H1 (cell line): Measurements from ENCODE around the gene MID1. TPM values are rescaled to one million over a fixed set of nuclear protein-coding genes. Genes with fewer than 3 reads are reported as not detected.

Source experiments
- CTCF ChIA-PET: fragments of 300-600 bp; sonication (Branson Sonifier 250); formaldehyde crosslinking; loops from one replicate; lab custom pipeline; 2021; ENCODE audit not compliant: partially characterized antibody; lab: Charles Lee
- POLR2A ChIA-PET: fragments of 300-600 bp; sonication (Branson Sonifier 250); formaldehyde crosslinking; loops from one replicate; lab custom pipeline; 2021; ENCODE audit warnings: inconsistent platforms; ENCODE audit not compliant: partially characterized antibody; lab: Charles Lee
- DNase-seq, 2 experiments: peaks; one replicate each; pipeline versions ENCODE4 v3.0.0 to v3.0.0-alpha.2; 2010 to 2022; ENCODE audit warnings: low spot score in 2 of 2, low read depth in 1 of 2, mixed read lengths in 1 of 2
- FAIRE-seq: peaks from 2 replicates; lab custom pipeline; 2011; peaks lifted over from hg19 to GRCh38; lab: Jason Lieb, UNC
- H2AFZ ChIP-seq: 2 replicates; pipeline ENCODE4 v1.8.1; 2012; ENCODE audit warnings: low read length, inconsistent platforms
- H2AK5ac ChIP-seq: 2 replicates; pipeline ENCODE4 v1.6.1; 2013; ENCODE audit warnings: low read depth, low read length
- H2BK120ac ChIP-seq: replicated peaks from 2 replicates; pipeline ENCODE3; 2013; ENCODE audit warnings: low read depth, low read length, inconsistent platforms
- H2BK12ac ChIP-seq: 2 replicates; pipeline ENCODE4 v1.6.1; 2013; ENCODE audit warnings: low read depth, low read length
- H2BK15ac ChIP-seq: 2 replicates; pipeline ENCODE4 v1.6.1; 2013; ENCODE audit warnings: low read length
- H2BK20ac ChIP-seq: 2 replicates; pipeline ENCODE4 v1.6.1; 2013; ENCODE audit warnings: low read length
- H2BK5ac ChIP-seq: 2 replicates; pipeline ENCODE4 v1.6.1; 2013; ENCODE audit warnings: low read depth, low read length
- H3K14ac ChIP-seq: 2 replicates; pipeline ENCODE4 v1.6.1; 2013; ENCODE audit warnings: inconsistent platforms; ENCODE audit not compliant: insufficient read length
- H3K18ac ChIP-seq: 2 replicates; pipeline ENCODE4 v1.6.1; 2013; ENCODE audit warnings: low read length; ENCODE audit errors: extremely low read depth
- H3K23ac ChIP-seq: 2 replicates; pipeline ENCODE4 v1.6.1; 2013; ENCODE audit warnings: inconsistent platforms; ENCODE audit not compliant: insufficient read length
- H3K23me2 ChIP-seq: 2 replicates; pipeline ENCODE4 v1.6.1; 2013; ENCODE audit warnings: low read depth, low read length
- H3K27ac ChIP-seq: 2 replicates; pipeline ENCODE4 v1.6.1; 2011; ENCODE audit warnings: low read depth, low read length, inconsistent platforms
- H3K27me3 ChIP-seq, 4 experiments: replicated peaks in 1 of 4; 1 replicate in 1 of 4; 2 replicates in 3 of 4; pipeline versions ENCODE4 v1.6.1 to v1.8.1; 2011 to 2013; ENCODE audit warnings: low read length in 3 of 4, mild to moderate bottlenecking in 3 of 4, inconsistent platforms in 2 of 4, mixed read lengths in 2 of 4, moderate library complexity in 1 of 4; ENCODE audit not compliant: control insufficient read depth in 3 of 4, insufficient read depth in 3 of 4; ENCODE audit errors: extremely low read depth in 1 of 4
- H3K36me3 ChIP-seq, 4 experiments: 2 replicates each; pipeline versions ENCODE4 v1.6.1 to v1.8.1; 2011 to 2013; ENCODE audit warnings: mild to moderate bottlenecking in 4 of 4, low read length in 3 of 4, moderate library complexity in 2 of 4, control low read depth in 1 of 4, inconsistent platforms in 1 of 4; ENCODE audit not compliant: insufficient read depth in 4 of 4, control insufficient read depth in 2 of 4
- H3K4ac ChIP-seq: replicated peaks from 2 replicates; pipeline ENCODE3; 2013; ENCODE audit warnings: low read length, low read depth, mixed read lengths, inconsistent platforms; ENCODE audit not compliant: insufficient read length
- H3K4me1 ChIP-seq, 4 experiments: replicated peaks in 1 of 4; 1 replicate in 1 of 4; 2 replicates in 3 of 4; pipeline versions ENCODE4 v1.6.1 to v1.8.1; 2011 to 2013; ENCODE audit warnings: low read length in 3 of 4, inconsistent platforms in 2 of 4, mixed read lengths in 1 of 4; ENCODE audit not compliant: insufficient read depth in 4 of 4, control insufficient read depth in 3 of 4
- H3K4me2 ChIP-seq, 2 experiments: 2 replicates each; pipeline versions ENCODE4 v1.6.1 to v1.8.1; 2011 to 2013; ENCODE audit warnings: low read depth in 2 of 2, low read length in 2 of 2, control low read depth in 1 of 2, inconsistent platforms in 1 of 2, mild to moderate bottlenecking in 1 of 2; ENCODE audit not compliant: insufficient read depth in 1 of 2
- H3K4me3 ChIP-seq, 4 experiments: fragments of 200-600, 300-600 bp in 1 of 4; sonication (generic), shearing (Covaris generic), sonication (Bioruptor Twin) in 1 of 4; 2 replicates each; pipeline versions ENCODE4 v1.5.1 to v1.8.1; 2011 to 2016; ENCODE audit warnings: low read length in 4 of 4, low read depth in 3 of 4, control low read depth in 2 of 4, inconsistent platforms in 2 of 4, mild to moderate bottlenecking in 2 of 4, mixed read lengths in 1 of 4, moderate library complexity in 1 of 4; ENCODE audit not compliant: insufficient read depth in 2 of 4; ENCODE audit errors: extremely low read depth in 1 of 4
- H3K56ac ChIP-seq: replicated peaks from 2 replicates; pipeline ENCODE3; 2013; ENCODE audit warnings: low read depth, mild to moderate bottlenecking, mixed read lengths, low read length, inconsistent platforms; ENCODE audit not compliant: insufficient read length
- H3K79me1 ChIP-seq: 2 replicates; pipeline ENCODE4 v1.6.1; 2013; ENCODE audit warnings: low read depth, low read length, control low read depth
- H3K79me2 ChIP-seq, 2 experiments: 2 replicates each; pipeline versions ENCODE4 v1.6.1 to v1.8.1; 2012 to 2013; ENCODE audit warnings: low read length in 2 of 2, mild to moderate bottlenecking in 2 of 2, inconsistent platforms in 1 of 2; ENCODE audit not compliant: insufficient read depth in 2 of 2, control insufficient read depth in 1 of 2
- H3K9ac ChIP-seq, 4 experiments: replicated peaks in 1 of 4; 1 replicate in 1 of 4; 2 replicates in 3 of 4; pipeline versions ENCODE4 v1.6.1 to v1.8.1; 2011 to 2013; ENCODE audit warnings: low read depth in 3 of 4, low read length in 3 of 4, control low read depth in 2 of 4, mild to moderate bottlenecking in 2 of 4, moderate library complexity in 2 of 4, inconsistent platforms in 1 of 4; ENCODE audit errors: extremely low read depth in 1 of 4
- H3K9me3 ChIP-seq, 2 experiments: 2 replicates each; pipeline versions ENCODE4 v1.6.1 to v1.8.1; 2012 to 2013; ENCODE audit warnings: mild to moderate bottlenecking in 2 of 2, moderate library complexity in 2 of 2, control low read depth in 1 of 2, inconsistent platforms in 1 of 2, low read depth in 1 of 2, low read length in 1 of 2, mixed read lengths in 1 of 2; ENCODE audit not compliant: insufficient read depth in 2 of 2
- H4K20me1 ChIP-seq, 2 experiments: replicated peaks in 1 of 2; 2 replicates each; pipeline versions ENCODE3 to v1.8.1; 2011 to 2013; ENCODE audit warnings: inconsistent platforms in 2 of 2, low read length in 2 of 2, mild to moderate bottlenecking in 1 of 2; ENCODE audit not compliant: insufficient read depth in 2 of 2, control insufficient read depth in 1 of 2
- H4K5ac ChIP-seq: 2 replicates; pipeline ENCODE4 v1.6.1; 2013; ENCODE audit warnings: low read length, low read depth, mixed read lengths, inconsistent platforms; ENCODE audit not compliant: insufficient read length
- H4K8ac ChIP-seq: 2 replicates; pipeline ENCODE4 v1.8.0; 2013; ENCODE audit warnings: mild to moderate bottlenecking, moderate library complexity, low read length, inconsistent platforms; ENCODE audit not compliant: insufficient read depth; ENCODE audit errors: extremely low read depth
- H4K91ac ChIP-seq: replicated peaks from 2 replicates; pipeline ENCODE3; 2013; ENCODE audit warnings: low read length, mixed read lengths, inconsistent platforms; ENCODE audit not compliant: insufficient read length
- CTBP2 ChIP-seq: IDR thresholded peaks from 2 replicates; pipeline ENCODE4 v1.7.0; 2011; ENCODE audit warnings: borderline replicate concordance, mild to moderate bottlenecking, moderate library complexity, mixed read lengths, low read length; ENCODE audit not compliant: insufficient read depth, insufficient read length
- CTCF ChIP-seq, 3 experiments: IDR thresholded peaks; 1 replicate in 2 of 3; 2 replicates in 1 of 3; pipeline versions ENCODE4 v1.5.1 to v1.6.1; 2011; ENCODE audit warnings: low read length in 3 of 3, mild to moderate bottlenecking in 3 of 3, inconsistent platforms in 2 of 3, low read depth in 1 of 3, moderate library complexity in 1 of 3; ENCODE audit not compliant: insufficient read depth in 1 of 3; ENCODE audit errors: control extremely low read depth in 1 of 3
- EGR1 ChIP-seq: IDR thresholded peaks from 2 replicates; pipeline ENCODE4 v1.6.1; 2011; ENCODE audit warnings: low read depth, low read length, borderline replicate concordance
- EP300 ChIP-seq, 2 experiments: IDR thresholded peaks; 1 replicate in 1 of 2; 2 replicates in 1 of 2; pipeline ENCODE4 v1.6.1; 2011 to 2012; ENCODE audit warnings: low read depth in 2 of 2, low read length in 2 of 2, mild to moderate bottlenecking in 2 of 2, borderline replicate concordance in 1 of 2, inconsistent platforms in 1 of 2, moderate library complexity in 1 of 2
- JUN ChIP-seq: IDR thresholded peaks from 2 replicates; pipeline ENCODE4 v1.6.1; 2011; ENCODE audit warnings: low read depth, mild to moderate bottlenecking, improper control_type of control experiment, low read length
- KDM4A ChIP-seq: IDR thresholded peaks from one replicate; pipeline ENCODE4 v1.7.1; 2012; ENCODE audit warnings: low read depth, mild to moderate bottlenecking, moderate library complexity, low read length, inconsistent platforms; ENCODE audit not compliant: severe bottlenecking
- MAFK ChIP-seq: IDR thresholded peaks from 2 replicates; pipeline ENCODE4 v1.6.1; 2012; ENCODE audit warnings: low read depth, mild to moderate bottlenecking, improper control_type of control experiment, low read length
- NRF1 ChIP-seq: IDR thresholded peaks from 2 replicates; pipeline ENCODE4 v1.6.1; 2011; ENCODE audit warnings: mild to moderate bottlenecking, low read depth, low read length, improper control_type of control experiment
- SAP30 ChIP-seq: fragments of 300-600 bp; sonication (generic); IDR thresholded peaks from 2 replicates; pipeline ENCODE4 v1.7.1; 2012; ENCODE audit warnings: low read length, moderate library complexity, mild to moderate bottlenecking, inconsistent platforms; ENCODE audit not compliant: insufficient read depth, insufficient replicate concordance
- TAF1 ChIP-seq: IDR thresholded peaks from 2 replicates; pipeline ENCODE4 v1.6.1; 2011; ENCODE audit warnings: mild to moderate bottlenecking, low read depth, low read length
- TAF7 ChIP-seq: optimal IDR thresholded peaks from 2 replicates; pipeline ENCODE3; 2011; ENCODE audit warnings: low read depth, mild to moderate bottlenecking, inconsistent platforms, low read length, moderate library complexity, borderline replicate concordance
- ZNF274 ChIP-seq: IDR thresholded peaks from 2 replicates; pipeline ENCODE4 v1.7.0; 2012; ENCODE audit warnings: low read length, borderline replicate concordance; ENCODE audit errors: extremely low read depth
- polyA plus RNA-seq, 7 experiments: library from polyadenylated mRNA; depleted of rRNA in 3 of 7; stranded (reverse) in 5 of 7; unstranded in 2 of 7; fragments of >200 nt in 5 of 7; fragments of 200-250 nt in 2 of 7; gene quantifications; 1 replicate in 5 of 7; 2 replicates in 1 of 7; 4 replicates in 1 of 7; pipeline versions ENCODE4 v1.2.1 to v1.2.3, GENCODE V29; 2011 to 2013; ENCODE audit warnings: missing spikeins in 2 of 7, mixed read lengths in 2 of 7
- total RNA-seq: library from RNA; stranded (reverse); fragmentation: NEBNext Ultra II Directional; extraction: Animal tissue kit (Norgen Biotek cat#: 25700); gene quantifications from 2 replicates; pipeline ENCODE4 v1.2.1, GENCODE V29; 2021

Gene MID1
- total and polyA plus RNA-seq, 2 of the 8 experiments (the other 6 are each of a cell fraction or from before 2014, with no cell fraction given) = 12.9 to 54.3 TPM

GRCh38 chrX:10519278-10519677 lies 101.1 kb downstream of the MID1 start:
- no peak overlapping the region for H4K5ac ChIP-seq
- H4K91ac ChIP-seq = no peak overlapping the region
- TF ChIP-seq KDM4A (no peak), NRF1 (no peak), JUN (no peak), EGR1 (no peak), EP300 (IDR thresholded peaks at IDR 0.05; ENCODE audit: borderline replicate concordance in 1 of 2, low read depth in 2 of 2, low read length in 2 of 2) (no peak), CTCF (IDR thresholded peaks at IDR 0.05; ENCODE audit: control extremely low read depth in 1 of 3, insufficient read depth in 1 of 3, low read depth in 1 of 3, low read length in 3 of 3) (no peak), ZNF274 (no peak), TAF1 (no peak), CTBP2 (no peak), MAFK (no peak), SAP30 (no peak), TAF7 (no peak)

More at GRCh38 chrX:10519278-10519677, 101.1 kb downstream of the MID1 start:
- Histone ChIP-seq H3K23me2 (no peaks in the 10 kb centered on the region), H3K4me2 (no peak overlapping the region), H2AK5ac (no peak overlapping the region), H2BK120ac (no peak overlapping the region), H2AFZ (no peak overlapping the region), H3K4ac (no peak overlapping the region), H3K4me1 (peaks cover 0 to 3% (median under 1%) of the 10 kb centered on the region in 4 experiments; a peak in 2 of 7 replicates), H2BK5ac (no peak overlapping the region), H3K79me2 (no peaks in the 10 kb centered on the region), H3K4me3 (no peak overlapping the region), H3K36me3 (no peaks in the 10 kb centered on the region; a peak in 2 of 8 replicates), H2BK15ac (no peak overlapping the region), H3K18ac (no peak overlapping the region), H3K56ac (no peak overlapping the region), H3K9me3 (no peaks in the 10 kb centered on the region), H2BK12ac (no peak overlapping the region), H3K9ac (no peak overlapping the region), H3K27ac (no peak overlapping the region), H3K79me1 (no peaks in the 10 kb centered on the region), H3K23ac (no peak overlapping the region), H4K8ac (no peak overlapping the region), H3K14ac (no peak overlapping the region), H2BK20ac (no peak overlapping the region), H3K27me3 (no peaks in the 10 kb centered on the region), H4K20me1 (no peaks in the 10 kb centered on the region)
- FAIRE-seq (no peak), DNase-seq (no peak)
- ChIA-PET POLR2A (no interaction called here), CTCF (interaction anchor here (0.5 to 1.8 kb wide), 3 partner anchors 79 to 747 kb away, joined by 3 to 7 read pairs (median 3); no protein-coding TSS in a partner anchor)
